Erythroblast (primary cell): Measurements from ENCODE around the gene AMMECR1.
"Not testable (repeated sequence)": the region's sequence is repeated elsewhere in the genome, so short reads cannot be mapped to it uniquely, and the experiment has no call there.

ENCODE experiments used
- DNase-seq, 2 experiments: peaks; one replicate each; lab custom pipeline; 2025; lab: John Stamatoyannopoulos, UW
- GATA1 ChIP-seq: IDR thresholded peaks from 2 replicates; pipeline ENCODE4 v1.6.1; 2011; ENCODE audit warnings: low read depth, mild to moderate bottlenecking, control low read depth, low read length, moderate library complexity
- POLR2A ChIP-seq: IDR thresholded peaks from 2 replicates; pipeline ENCODE4 v1.6.1; 2011; ENCODE audit warnings: mild to moderate bottlenecking, low read length

The AMMECR1 gene

DNA sequence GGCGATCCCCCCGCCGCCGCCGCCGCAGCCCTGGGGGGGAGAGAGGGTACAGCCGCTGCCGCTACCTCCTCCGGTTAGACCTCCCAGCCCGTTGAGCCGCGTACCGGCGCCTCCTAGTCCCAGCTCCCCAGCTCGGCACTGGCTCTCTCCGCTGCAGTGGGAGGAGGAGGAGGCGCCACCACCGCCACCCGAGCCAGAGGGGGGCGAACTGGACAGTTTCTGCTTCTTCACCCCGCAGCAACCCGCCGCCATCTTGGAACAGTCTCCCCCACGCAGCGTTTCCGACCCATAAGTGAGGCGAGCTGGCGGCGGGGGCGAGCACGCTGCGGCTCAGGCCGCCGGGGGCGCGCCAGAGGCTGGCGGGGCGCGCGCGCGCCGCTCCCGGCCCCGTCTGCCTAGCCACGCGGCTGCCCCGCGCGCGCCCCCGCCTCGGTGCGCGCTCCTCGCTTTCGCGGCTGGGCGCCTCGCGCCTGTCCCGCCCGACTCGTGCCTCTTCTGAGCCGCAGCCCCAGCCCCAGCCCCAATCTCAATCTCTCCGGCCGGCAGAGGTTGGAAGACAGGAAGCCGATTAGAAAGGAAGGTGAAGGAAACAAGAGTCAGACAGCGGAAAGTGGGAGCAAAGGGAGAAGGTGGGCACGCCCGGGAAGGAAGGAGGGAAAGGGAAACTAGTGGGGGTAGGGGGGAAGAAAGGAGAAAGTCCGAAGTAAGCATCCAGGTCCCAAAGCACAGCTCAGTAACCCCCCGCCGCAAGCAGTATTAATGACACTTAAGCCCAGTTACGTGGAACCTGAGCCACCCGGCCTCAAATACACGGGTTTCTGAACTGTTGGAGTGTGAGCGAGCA, at the start of gene AMMECR1:
Gene AMMECR1 (minus strand): TSS at position 266 of the 844 bp plus-strand sequence. CDS start 14 bp downstream, at position 252.
- no peak for TF ChIP-seq GATA1
- peak; percentile 75 for TF ChIP-seq POLR2A
- DNase-seq: peak; percentile 91 to 94

DNA sequence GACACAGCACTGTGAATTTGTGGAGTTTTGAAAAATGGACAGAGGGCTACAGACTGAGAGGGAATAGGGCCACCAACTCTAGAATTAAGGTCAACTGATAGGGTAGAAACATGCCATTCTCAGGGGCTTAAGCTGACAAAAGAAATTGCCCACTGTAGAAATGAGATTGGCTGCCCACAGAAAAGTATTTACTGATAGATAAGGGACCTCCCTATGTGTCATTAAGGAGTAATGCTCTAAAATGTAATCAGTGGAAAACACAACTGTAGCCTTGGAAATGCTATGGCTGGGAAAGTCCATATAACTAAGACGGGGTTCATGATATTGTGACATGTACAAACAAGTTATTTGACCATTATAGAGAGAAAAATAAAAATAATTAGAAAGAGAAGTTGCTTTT, 45.4 kb upstream of the AMMECR1 start:
- peak; percentile 63 to 86 for DNase-seq
- TF ChIP-seq POLR2A (peak; percentile 32), GATA1 (no peak)

DNA sequence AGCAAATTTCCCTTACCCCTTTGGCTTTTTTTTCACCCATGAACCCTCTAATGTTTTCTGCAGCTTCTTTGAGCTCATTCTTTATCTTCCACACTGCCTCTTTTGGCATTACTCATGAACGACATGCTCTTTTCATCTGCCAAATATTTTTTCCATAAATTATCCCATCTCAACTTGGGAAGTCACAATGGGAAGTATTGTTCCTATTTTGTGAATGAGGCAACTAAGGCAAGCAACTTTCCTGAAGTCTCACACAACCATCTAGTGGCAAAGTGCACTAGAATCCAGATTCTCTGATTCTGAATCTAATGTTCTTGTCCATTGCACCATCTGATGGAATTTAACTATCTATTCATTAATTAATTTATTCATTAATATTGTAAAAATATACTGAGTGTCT, 41.4 kb upstream of the AMMECR1 start:
- TF ChIP-seq GATA1: no peak
- TF ChIP-seq POLR2A: no peak
- DNase-seq: no peak

DNA sequence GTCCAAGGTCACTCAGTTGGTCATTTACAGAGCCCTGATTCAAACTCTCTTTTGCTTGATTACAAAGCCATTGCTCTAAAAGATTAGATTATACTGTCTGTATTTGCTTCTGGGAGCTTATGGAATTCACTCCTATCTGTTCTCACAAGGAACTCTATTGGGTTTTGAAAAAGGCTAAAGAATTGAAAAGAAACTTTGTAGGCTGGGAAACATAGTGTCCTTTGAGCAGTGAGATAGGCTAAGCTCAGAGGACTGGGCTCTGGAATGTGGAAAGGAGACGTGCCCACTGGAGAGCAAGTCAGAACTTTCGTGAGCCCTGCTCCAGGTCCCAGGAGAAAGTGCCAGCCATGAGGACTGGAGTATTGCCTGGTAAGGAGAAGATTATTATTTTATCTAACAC, 40.7 kb upstream of the AMMECR1 start, which contains the start of gene RTL9:
Gene RTL9 (plus strand): TSS at position 301 of the 400 bp plus-strand sequence. CDS start 91,770 bp downstream, outside the sequence.
- no peak for DNase-seq
- TF ChIP-seq GATA1: no peak
- TF ChIP-seq POLR2A: no peak

DNA sequence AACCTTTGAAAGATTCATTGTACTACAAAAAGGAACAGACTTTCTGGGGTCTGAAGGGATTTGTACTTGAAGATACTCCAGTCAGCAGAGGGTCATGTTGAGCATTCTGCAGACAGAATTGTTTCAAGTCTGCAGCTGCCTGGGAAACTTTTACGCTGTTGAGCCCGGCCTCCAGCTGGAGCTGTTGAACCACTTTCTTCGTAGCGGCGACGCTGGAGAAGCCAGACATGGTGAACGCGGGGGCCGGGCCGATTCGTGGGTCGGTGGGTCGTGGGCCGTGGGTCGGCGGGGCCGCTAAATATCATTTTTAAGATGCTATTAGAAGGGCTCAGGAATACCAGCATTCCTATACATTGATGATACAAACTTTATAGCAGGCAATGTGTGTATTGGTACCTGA, 28.8 kb upstream of the AMMECR1 start:
- no peak for TF ChIP-seq GATA1
- no peak for TF ChIP-seq POLR2A
- peak; percentile 20 to 28 for DNase-seq

DNA sequence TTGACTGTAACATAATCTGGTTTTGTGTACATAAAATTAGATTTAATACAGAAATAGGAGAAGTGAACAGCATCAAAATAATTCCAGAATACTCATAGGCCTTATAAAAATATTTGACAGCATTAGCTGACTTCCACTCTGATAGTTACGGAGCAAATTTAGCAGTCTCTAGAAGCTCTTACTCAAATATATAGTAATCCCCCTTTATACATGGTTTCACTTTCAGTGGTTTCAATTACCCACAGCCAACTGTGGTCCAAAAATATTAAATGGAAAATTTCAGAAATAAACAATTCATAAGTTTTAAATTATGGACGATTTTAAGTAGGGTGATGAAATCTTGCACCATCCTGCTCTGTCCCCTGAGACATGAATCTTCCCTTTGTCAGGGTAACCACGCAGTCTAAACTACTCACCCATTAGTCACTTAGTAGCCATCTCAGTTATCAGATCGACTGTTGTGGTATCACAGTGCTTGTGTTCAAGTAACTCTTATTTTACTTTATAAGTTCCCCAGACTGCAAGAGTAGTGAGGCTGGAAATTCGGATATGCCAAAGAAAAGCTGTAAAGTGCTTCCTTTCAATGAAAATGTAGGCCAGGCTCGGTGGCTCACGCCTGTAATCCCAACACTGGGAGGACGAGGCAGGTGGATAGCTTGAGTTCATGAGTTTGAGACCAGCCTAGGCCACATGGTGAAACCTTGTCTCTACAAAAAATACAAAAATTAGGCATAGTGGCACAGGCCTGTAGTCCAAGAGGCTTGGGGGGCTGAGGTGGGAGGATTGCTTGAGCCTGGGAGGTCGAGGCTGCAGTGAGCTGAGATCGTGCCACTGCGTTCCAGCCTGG, 23.5 kb upstream of the AMMECR1 start:
- DNase-seq: peak; percentile 54 to 63
- TF ChIP-seq GATA1 (no peak), POLR2A (no peak)

DNA sequence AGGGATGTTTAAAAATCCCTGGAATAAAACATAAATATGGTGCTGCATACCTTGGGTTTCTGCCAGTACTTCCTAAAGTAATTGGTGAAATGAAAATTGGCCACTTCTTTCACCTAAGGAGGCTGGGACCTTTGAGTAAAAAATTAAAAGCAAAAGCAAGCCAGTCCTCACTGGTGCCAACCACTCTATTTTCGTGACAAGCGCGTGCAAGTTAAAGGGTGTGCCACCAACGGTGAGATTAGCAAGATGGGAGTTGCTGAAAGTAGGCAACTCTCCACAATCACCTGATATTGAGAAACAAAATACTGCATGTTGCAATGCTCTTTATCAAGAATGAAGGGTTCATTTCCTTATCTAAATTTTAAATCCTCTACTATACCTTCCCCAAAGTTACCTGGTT, 21.1 kb upstream of the AMMECR1 start:
- TF ChIP-seq POLR2A (peak; percentile 62), GATA1 (no peak)
- peak; percentile 56 to 68 for DNase-seq

DNA sequence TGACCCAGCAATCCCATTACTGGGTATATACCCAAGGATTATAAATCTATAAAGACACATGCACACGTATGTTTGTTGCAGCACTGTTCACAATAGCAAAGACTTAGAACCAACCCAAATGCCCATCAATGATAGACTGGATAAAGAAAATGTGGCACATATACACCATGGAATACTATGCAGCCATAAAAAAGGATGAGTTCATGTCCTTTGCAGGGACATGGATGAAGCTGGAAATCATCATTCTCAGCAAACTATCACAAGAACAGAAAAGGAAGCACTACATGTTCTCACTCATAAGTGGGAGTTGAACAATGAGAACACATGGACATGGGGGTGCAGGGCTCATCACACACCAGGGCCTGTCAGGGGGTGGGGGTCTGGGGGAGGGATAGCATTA, 15.6 kb upstream of the AMMECR1 start:
- not testable (repeated sequence) for DNase-seq

DNA sequence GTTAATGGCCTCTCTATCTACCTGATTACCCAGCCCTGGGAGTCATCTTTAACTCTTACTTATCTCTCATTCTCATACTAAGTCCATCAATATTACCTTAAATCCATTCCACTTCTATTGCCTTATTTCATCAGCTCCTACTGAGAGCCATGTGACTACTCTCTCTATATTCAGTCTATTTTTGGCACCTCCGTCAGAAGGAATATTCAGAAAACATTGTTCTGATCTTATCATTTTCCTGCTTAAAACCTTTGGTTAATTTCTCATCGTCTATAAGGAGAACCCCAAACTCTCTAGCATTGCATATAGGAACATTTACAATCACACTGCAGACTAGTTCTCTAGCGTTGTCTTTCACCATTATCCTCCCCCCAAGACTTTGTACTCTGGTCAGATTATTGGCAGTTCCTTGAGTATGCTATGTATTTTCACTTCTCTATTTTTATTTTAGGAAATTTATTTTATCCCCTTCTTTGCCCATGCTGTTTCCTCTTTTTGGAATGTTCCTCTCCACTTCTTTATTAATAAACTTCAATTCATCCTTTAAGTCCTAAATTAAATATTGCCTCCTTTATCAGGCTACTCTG, 13.7 kb upstream of the AMMECR1 start:
- TF ChIP-seq POLR2A (no peak), GATA1 (no peak)
- no peak for DNase-seq

DNA sequence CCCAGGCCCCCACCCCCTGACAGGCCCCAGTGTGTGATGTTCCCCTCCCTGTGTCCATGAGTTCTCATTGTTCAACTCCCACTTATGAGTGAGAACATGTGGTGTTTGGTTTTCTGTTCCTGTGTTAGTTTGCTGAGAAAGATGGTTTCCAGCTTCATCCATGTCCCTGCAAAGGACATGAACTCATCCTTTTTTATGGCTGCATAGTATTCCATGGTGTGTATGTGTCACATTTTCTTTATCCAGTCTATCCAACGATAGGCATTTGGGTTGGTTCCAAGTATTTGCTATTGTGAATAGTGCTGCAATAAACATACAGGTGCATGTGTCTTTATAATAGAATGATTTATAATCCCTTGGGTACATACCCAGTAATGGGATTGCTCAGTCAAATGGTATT, 10.7 kb upstream of the AMMECR1 start:
- not testable (repeated sequence) for DNase-seq

DNA sequence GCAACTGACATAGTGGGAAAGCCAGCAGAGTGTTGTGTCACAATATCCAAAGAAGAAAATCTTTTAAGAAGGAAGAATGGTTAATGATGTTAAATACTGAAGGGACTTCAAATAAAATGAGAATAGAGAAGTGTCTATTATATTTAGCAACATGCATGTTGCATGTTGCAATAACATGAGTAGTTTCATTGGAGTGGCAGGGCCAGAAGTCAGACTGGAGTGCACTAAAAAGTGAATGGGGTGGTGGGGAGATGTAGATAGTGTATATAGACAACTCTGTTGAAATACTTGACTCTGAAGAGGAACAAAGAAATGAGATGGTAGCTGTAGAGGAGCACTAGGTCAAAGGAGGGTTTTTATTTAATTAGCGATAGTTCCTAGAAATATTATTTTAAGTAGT, 9.5 kb upstream of the AMMECR1 start:
- peak; percentile 4 to 5 for DNase-seq

DNA sequence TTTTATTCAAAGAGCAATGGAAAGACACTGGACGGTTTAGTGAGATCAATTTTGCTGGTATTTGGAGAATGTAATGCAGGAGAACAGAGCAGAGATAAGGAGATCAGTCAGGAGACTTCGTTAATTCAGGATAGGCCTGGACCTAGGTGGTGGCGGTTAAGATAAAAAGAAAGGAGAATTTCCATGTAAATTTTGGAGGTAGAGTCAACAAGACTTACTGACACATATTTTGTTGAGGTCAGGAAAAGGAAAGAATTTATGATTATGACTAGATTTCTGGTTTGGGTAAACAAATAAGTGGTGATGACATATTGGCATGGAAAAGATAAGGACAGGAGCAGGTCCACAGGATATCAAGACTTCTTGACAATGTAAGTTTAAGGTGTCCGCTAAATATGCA, 8.8 kb upstream of the AMMECR1 start:
- DNase-seq: no peak
- no peak for TF ChIP-seq POLR2A
- TF ChIP-seq GATA1: no peak

More for the DNA sequence above, 9.5 kb upstream of the AMMECR1 start:
- TF ChIP-seq POLR2A (no peak), GATA1 (no peak)

DNA sequence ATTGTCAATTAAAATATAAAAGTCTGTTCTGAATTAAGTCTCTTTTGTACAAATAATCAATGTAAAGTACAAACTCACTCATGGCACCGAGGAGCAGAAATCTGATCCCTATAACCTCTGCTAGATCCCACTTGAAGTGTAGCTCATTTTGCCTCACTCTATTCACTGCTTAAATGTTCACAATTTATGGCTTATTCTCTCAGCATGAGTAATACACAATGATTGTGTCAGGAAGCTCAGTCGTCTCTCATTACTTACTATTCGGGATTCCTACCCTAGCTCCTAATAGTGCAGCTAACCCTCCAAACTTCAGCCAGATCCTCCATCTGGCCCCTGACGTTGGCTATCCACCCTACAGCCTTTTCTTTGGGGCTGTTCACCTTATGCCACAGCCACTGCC, 4.7 kb upstream of the AMMECR1 start:
- DNase-seq: no peak

DNA sequence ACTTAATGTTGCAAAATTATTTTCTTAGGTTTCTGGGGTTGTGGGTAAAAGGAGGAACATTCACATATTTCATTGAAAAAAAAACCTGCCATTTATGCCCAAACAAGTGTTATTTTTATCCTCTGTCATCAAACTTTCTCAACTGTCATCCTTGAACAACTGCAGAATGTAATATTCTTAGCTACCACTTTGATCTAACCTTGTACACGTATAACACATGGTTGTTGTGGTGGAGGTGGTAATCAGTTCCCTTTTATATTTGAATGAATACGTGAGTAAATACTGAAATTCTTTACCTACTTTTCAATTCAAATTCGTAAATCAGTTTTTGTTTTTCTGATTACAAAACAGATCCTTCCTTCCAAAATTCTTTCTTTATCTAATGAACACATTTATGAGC, 3.8 kb upstream of the AMMECR1 start:
- TF ChIP-seq GATA1: no peak
- no peak for TF ChIP-seq POLR2A
- DNase-seq: no peak

More for the DNA sequence above, 4.7 kb upstream of the AMMECR1 start:
- no peak for TF ChIP-seq POLR2A
